ENCODE measurements around the gene CBLB. TPM values are rescaled to one million over a fixed set of nuclear protein-coding genes. Genes with fewer than 3 reads are reported as not detected.

CBLB gene
- total RNA-seq, 2 donors from 2014 or later, result 20.2 to 34.5 TPM

DNA sequence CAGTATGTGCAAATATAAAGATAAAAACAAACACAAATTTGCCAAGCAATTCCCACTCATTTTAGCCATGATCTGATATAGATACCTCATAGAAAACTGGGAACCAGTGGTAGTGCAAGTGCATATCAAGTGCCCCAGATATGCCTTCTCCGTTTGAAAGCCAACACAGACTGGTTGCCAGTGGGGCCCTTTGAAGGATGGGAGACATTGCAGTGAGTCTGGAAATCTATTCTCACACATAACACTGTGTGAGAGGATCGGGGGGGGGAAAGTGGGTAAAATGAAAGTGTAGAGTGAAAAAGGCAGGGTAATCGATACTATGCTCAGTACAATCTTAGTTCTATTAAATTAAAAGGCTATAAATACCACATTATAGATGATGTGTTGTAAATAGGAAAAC is 83.0 kb downstream of the CBLB start:
- TF ChIP-seq, protein P1, sequence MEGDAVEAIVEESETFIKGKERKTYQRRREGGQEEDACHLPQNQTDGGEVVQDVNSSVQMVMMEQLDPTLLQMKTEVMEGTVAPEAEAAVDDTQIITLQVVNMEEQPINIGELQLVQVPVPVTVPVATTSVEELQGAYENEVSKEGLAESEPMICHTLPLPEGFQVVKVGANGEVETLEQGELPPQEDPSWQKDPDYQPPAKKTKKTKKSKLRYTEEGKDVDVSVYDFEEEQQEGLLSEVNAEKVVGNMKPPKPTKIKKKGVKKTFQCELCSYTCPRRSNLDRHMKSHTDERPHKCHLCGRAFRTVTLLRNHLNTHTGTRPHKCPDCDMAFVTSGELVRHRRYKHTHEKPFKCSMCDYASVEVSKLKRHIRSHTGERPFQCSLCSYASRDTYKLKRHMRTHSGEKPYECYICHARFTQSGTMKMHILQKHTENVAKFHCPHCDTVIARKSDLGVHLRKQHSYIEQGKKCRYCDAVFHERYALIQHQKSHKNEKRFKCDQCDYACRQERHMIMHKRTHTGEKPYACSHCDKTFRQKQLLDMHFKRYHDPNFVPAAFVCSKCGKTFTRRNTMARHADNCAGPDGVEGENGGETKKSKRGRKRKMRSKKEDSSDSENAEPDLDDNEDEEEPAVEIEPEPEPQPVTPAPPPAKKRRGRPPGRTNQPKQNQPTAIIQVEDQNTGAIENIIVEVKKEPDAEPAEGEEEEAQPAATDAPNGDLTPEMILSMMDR (IDR thresholded peaks at IDR 0.05), result no peak
- H3K27me3 ChIP-seq, result no peaks in the 10 kb centered on the region
- intact Hi-C loops (cut with DNase I), result no loop called here

DNA sequence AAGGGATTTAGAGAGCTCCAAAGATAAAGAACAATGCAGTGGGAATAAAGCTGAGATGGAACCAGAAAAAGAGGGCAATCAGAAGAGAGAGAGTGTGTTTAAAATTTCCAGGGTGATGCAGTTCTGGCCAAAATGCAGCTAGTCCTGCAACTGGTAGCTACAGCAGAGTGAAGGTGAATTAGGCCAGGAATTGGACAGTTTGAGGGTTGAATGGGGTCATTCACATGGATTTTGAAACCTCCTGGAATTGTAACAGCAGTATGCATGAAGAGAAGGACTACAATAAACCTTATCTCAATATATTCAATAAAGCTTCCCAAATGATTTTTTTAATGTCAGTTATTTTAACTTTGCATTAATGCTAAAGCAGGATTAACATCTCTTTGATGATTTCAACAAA is 85.2 kb downstream of the CBLB start:
- no peak for DNase-seq
- intact Hi-C loops (cut with DNase I), result no loop called here
- H3K4me3 ChIP-seq, result no peak overlapping the region
- H3K9me3 ChIP-seq, result no peaks in the 10 kb centered on the region
- TF ChIP-seq, protein P1 (IDR thresholded peaks at IDR 0.05), result no peak
- H3K27ac ChIP-seq, result no peak overlapping the region
- no peak overlapping the region for H3K9ac ChIP-seq (ENCODE audit: low read depth in 2 of 2, low read length in 2 of 2)
- H3K36me3 ChIP-seq, result no peaks in the 10 kb centered on the region
- H3K4me1 ChIP-seq, result no peaks in the 10 kb centered on the region
- H3K27me3 ChIP-seq, result no peaks in the 10 kb centered on the region

More for the DNA sequence above, 83.0 kb downstream of the CBLB start:
- Histone ChIP-seq H3K9me3 (no peaks in the 10 kb centered on the region), H3K27ac (no peak overlapping the region), H3K4me3 (no peak overlapping the region), H3K9ac (ENCODE audit: low read depth in 2 of 2, low read length in 2 of 2) (no peak overlapping the region), H3K36me3 (no peaks in the 10 kb centered on the region), H3K4me1 (no peaks in the 10 kb centered on the region)
- no peak for DNase-seq

DNA sequence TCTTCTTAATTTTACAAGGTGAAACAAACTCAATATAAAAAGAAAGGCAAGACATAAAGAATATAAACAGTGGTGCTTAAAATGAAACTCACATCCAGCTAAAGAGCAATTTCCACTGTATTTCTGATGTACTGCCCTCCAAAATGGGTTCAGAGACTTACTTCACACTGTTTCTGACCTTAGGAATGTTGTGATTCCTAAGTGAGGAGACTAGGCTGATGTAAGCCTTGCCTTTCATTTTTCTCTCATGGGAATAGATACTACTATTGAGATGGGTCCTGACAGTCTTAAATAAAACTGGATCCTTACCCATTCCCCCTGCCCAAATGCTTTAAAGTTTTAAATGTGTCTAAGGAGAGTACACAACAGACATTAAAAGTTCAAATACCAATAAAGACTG is 86.9 kb downstream of the CBLB start:
- no peaks in the 10 kb centered on the region for H3K9me3 ChIP-seq
- no peak overlapping the region for H3K4me3 ChIP-seq
- H3K27me3 ChIP-seq, result no peaks in the 10 kb centered on the region
- no peaks in the 10 kb centered on the region for H3K36me3 ChIP-seq
- TF ChIP-seq, protein P1 (IDR thresholded peaks at IDR 0.05), result no peak
- intact Hi-C loops (cut with DNase I), result no loop called here
- H3K27ac ChIP-seq, result no peak overlapping the region
- DNase-seq, result no peak
- no peaks in the 10 kb centered on the region for H3K4me1 ChIP-seq
- H3K9ac ChIP-seq (ENCODE audit: low read depth in 2 of 2, low read length in 2 of 2), result no peak overlapping the region

DNA sequence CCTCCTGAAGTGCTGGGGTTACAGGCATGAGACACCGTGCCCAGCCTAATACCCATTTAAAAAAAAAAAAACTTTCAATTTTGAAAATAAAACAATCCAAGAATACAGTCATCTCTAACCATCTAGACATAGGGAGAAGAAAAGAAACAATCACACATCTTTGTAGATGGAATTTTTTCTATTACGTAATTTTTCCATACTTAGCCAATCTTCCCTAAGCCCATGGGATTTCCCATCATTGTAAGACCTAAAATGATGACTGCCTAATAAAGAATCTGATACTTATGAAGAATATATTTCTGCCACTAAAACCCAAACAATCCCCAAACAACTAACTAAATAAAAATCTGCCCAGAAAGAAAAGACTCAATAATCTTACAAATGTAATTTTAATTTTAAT is 88.7 kb downstream of the CBLB start:
- no peaks in the 10 kb centered on the region for H3K36me3 ChIP-seq
- H3K9me3 ChIP-seq, result no peaks in the 10 kb centered on the region
- H3K9ac ChIP-seq (ENCODE audit: low read depth in 2 of 2, low read length in 2 of 2), result no peak overlapping the region
- no peaks in the 10 kb centered on the region for H3K27me3 ChIP-seq
- H3K4me3 ChIP-seq, result no peak overlapping the region
- intact Hi-C loops (cut with DNase I), result no loop called here
- no peak for DNase-seq
- TF ChIP-seq, protein P1 (IDR thresholded peaks at IDR 0.05), result no peak
- no peaks in the 10 kb centered on the region for H3K4me1 ChIP-seq
- no peak overlapping the region for H3K27ac ChIP-seq

DNA sequence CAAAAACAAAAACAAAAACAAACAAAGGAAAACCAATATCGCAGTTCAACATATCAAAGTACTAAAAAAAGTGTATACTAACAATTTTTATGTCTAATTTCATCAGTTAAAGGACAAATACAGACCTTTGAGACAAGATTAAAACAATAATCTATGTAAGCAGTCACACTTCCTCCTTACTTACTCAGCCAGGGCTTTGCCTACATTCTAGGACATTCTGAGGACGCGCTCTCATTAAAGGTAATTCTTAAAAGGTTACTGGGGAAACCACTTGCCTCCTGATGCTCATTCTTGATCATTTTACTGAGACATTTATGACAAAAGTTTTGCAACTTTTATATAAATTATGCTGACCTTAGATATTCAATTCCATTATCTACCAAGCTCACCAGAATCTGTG is 93.4 kb downstream of the CBLB start:
- Histone ChIP-seq H3K9ac (ENCODE audit: low read depth in 2 of 2, low read length in 2 of 2) (no peak overlapping the region), H3K4me3 (no peak overlapping the region), H3K36me3 (no peaks in the 10 kb centered on the region), H3K9me3 (no peaks in the 10 kb centered on the region), H3K27me3 (no peaks in the 10 kb centered on the region), H3K4me1 (no peaks in the 10 kb centered on the region), H3K27ac (no peak overlapping the region)
- DNase-seq, result no peak
- intact Hi-C loops (cut with DNase I), result no loop called here
- TF ChIP-seq, protein P1 (IDR thresholded peaks at IDR 0.05), result no peak

Data from colonic mucosa (tissue), 4 donors.